Measurements from ENCODE around the gene CTTNBP2NL. TPM values are rescaled to one million over a fixed set of nuclear protein-coding genes. Genes with fewer than 3 reads are reported as not detected.

The CTTNBP2NL gene
- total RNA-seq, 1 donor from 2014 or later = 16.7 TPM

DNA sequence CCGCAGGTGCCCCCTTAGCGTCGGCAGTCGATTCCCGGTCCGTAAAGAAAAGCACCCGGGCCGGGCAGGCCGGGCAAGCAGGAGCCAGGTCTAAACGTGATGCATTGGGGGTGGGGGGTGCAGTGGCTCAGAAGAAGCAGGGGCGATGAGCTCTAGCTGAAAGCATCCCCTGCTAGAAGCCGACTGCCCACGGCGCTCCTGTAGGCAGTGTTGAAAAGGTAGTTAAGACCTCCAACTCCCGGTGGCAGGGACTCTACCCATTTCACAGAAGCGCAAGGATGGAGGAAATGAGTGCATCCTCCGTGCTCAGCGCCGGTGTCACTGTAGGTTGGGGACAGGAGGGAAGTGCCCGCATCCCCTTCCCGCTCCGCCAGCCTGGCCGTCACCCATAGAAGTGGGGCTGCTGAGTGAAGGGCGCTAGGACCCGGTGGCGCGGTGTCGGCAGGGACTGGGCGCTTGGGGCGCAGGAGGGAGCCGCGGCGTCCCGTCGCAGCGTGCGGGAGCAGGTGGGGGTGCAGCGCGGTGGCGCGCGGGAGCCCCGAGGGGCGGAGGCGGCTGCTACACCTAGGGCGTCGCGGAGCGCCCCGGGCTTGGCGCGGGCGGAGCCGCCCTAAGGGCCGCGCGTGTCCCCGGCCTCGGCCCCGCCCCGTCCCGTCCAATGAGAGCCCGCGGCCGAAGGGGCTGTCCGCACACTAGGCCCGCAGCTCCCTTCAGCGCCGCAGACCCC, 112.4 kb downstream of the CTTNBP2NL start, which contains the start of gene WNT2B:
WNT2B (plus strand) TSS at position 688 of the 727 bp plus-strand sequence. CDS start 298 bp downstream, outside the sequence.
- DNase-seq = no peak

DNA sequence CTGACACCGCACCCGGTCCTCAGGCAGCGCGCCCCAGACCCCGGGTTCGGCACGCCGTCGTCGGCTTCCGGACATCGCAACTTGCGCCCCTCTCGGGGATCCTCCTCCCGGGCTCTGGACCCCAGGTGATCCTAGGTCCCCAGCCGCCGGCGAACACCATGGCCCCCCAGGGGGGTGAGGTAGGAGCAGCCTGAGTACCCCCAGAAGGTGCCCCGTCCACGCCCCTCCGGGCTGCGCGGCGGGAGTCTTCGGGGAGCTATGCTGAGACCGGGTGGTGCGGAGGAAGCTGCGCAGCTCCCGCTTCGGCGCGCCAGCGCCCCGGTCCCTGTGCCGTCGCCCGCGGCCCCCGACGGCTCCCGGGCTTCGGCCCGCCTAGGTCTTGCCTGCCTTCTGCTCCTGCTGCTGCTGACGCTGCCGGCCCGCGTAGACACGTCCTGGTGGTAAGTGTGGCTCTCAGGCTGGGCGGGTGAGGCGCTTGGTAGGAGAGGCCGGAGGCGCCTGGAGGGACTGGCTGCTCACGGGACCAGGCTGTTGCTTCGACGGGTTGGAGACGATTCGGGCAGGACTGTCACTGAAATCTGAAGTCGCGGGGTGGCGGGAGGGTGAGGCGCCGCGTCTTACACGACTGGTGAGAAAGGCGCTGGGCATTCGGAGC, 113.1 kb downstream of the CTTNBP2NL start:
- DNase-seq = no peak

GRCh38 chr1:112509660-112510178, 113.7 kb downstream of the CTTNBP2NL start:
- DNase-seq = no peak

- no peak for DNase-seq
Measured at GRCh38 chr1:112510340-112510739, 114.3 kb downstream of the CTTNBP2NL start.

Small RNA genes lying within 50 kb of the gene (small RNA-seq; reads per million reads assigned to genes)
- gene RF01210 (ENCODE audit: low replicate concordance) = not detected

Other genes starting within 250 kb of the CTTNBP2NL start
- gene WNT2B, start 112.8 kb downstream of the CTTNBP2NL start, total RNA-seq = 4.7 TPM
- gene ST7L, start 222.9 kb downstream of the CTTNBP2NL start, total RNA-seq = 20.9 TPM
- 147 TPM for gene CAPZA1, start 223.6 kb downstream of the CTTNBP2NL start, total RNA-seq

All from skin of body (tissue), 3 donors.